AG09309 (cell line): Measurements from ENCODE around the gene BMP7.

Experiments
- DNase-seq: peaks from one replicate; pipeline ENCODE4 v3.0.0-alpha.2; 2010; ENCODE audit warnings: low read depth
- H3K4me3 ChIP-seq: 2 replicates; pipeline ENCODE4 v1.5.1; 2011; ENCODE audit warnings: mild to moderate bottlenecking, low read depth, low read length, moderate library complexity; ENCODE audit not compliant: control insufficient read depth
- TF ChIP-seq, protein P1 (sequence below): IDR thresholded peaks from 2 replicates; pipeline ENCODE4 v1.5.1; 2011; ENCODE audit warnings: mild to moderate bottlenecking, low read depth, low read length, inconsistent platforms; ENCODE audit not compliant: insufficient read depth, control insufficient read depth; ENCODE audit errors: missing control alignments

Gene BMP7

GRCh38 chr20:57225197-57225733 lies 41.2 kb downstream of the BMP7 start:
- no peak for DNase-seq
- no peak overlapping the region for H3K4me3 ChIP-seq
- TF ChIP-seq, protein P1, sequence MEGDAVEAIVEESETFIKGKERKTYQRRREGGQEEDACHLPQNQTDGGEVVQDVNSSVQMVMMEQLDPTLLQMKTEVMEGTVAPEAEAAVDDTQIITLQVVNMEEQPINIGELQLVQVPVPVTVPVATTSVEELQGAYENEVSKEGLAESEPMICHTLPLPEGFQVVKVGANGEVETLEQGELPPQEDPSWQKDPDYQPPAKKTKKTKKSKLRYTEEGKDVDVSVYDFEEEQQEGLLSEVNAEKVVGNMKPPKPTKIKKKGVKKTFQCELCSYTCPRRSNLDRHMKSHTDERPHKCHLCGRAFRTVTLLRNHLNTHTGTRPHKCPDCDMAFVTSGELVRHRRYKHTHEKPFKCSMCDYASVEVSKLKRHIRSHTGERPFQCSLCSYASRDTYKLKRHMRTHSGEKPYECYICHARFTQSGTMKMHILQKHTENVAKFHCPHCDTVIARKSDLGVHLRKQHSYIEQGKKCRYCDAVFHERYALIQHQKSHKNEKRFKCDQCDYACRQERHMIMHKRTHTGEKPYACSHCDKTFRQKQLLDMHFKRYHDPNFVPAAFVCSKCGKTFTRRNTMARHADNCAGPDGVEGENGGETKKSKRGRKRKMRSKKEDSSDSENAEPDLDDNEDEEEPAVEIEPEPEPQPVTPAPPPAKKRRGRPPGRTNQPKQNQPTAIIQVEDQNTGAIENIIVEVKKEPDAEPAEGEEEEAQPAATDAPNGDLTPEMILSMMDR: no peak

- TF ChIP-seq, protein P1: no peak
- no peak overlapping the region for H3K4me3 ChIP-seq
- DNase-seq: no peak
Measured at GRCh38 chr20:57224641-57225138, 41.8 kb downstream of the BMP7 start.

DNA sequence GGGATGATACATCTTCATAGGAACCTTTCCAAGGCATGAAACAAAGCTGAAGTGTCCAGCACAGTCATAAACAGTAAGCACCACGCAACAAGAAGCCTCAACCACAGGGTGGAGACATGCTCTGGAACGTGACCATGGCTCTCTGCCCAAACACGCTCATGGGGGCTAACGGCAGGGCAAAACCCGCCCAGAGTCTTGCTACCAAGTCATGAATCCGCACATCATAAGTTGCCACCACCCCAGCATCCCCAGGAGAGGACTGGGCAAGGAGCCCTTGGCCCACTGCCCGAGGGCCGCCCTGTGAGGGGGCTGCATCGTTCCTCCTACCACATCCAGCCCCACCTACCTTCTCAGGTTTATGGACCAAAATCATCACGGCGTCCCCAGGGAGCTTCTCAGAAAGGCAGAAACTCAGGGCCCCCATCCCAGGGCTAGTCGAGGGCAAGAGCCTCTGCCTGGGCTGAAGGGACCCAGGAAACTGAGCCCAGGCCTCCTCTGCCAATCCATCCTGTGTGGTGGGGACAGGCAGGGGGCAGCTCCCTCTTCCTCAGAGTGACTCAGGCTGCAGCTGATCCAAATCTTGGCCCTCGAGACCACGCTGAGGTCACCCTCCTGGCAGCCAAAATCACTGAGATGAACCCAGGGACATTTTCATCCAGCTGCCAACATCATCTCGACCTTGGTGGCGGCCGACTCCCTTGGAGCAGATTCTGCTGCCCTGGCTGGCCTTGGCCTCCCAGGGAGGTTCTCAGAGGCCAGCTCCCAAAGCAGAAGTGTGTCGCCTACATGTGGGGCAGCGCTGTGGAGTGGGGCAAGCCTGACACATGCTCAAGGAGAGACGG lies 42.6 kb downstream of the BMP7 start:
- TF ChIP-seq, protein P1: peak; percentile 7
- no peak for DNase-seq
- H3K4me3 ChIP-seq: no peak overlapping the region

GRCh38 chr20:57222631-57222950 lies 43.9 kb downstream of the BMP7 start:
- H3K4me3 ChIP-seq: no peak overlapping the region
- TF ChIP-seq, protein P1: no peak
- no peak for DNase-seq

DNA sequence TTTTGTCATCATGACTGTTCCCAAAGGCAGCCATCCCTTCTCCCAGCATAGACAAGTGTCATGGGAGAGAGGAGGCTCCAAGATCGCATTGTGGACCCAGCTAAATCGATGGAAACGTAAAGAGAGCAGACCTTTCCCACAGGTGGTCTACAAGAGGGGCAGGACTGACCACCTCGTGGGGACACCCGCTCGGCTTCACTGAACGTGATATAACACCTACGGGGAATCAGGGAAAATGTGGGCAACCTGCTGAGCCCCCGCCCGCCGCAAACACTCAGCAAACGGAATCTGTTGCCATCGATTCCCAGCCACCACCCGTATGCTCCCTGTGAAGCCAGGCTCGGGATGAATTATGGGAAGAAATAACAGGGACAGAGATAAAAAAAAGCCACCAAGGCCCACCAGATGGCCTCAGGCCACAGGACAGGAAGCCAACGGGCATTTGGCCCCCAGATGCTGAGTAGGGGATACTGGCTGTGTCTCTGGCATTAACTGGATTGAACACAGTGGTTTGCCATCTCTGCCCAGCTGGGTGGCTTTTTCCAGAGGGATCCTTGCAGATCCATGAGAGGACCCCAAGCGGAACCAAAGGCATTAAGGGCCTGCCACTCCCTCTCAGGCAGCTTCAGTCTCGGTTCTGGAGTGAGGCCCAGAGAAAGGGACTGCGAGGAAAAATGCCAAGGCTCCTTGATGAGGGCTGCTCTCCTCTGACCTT lies 44.4 kb downstream of the BMP7 start:
- DNase-seq: no peak
- TF ChIP-seq, protein P1: no peak
- no peak overlapping the region for H3K4me3 ChIP-seq

DNA sequence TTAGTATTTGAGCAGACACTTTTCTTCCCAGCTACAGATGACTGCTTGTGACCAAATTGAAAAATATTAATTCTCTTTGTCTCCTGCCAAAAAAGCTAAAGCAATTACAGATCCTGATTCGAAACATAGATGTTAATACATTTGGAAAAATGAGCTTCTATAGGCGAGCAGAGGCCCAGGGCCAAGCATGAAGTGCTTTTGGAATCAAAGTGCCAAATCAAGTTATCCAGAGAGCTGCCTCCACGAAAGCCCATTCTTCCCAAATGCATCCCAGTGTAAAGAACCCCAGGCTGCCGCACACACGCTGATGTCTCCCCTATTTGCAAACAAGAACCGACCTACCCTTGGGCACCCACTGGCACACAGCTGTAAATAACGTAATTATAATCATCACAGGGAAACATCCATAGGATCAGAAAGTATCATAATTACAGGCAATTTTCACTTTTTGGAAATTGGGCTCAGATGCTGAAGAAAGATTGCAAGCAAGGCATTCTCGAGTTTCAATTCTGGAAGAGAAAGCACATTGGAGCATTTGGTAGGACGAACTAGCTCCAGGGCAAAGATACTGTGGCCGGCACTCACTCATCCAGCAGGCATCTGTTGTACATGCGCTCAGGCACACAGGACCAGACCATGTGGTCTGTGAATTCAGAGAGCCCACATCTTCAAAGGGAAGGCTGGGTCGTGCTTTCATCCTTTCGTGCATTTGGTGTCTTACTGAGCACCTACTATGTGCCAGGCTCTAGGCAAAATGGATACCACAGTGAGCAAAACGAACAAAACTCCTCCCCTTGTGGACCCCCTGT lies 45.9 kb downstream of the BMP7 start:
- H3K4me3 ChIP-seq: no peak overlapping the region
- peak; percentile 1 for DNase-seq
- TF ChIP-seq, protein P1: no peak
